HG02840 (cell line): Measurements from ENCODE around the gene ZNF324B.
"Not testable (repeated sequence)": the region's sequence is repeated elsewhere in the genome, so short reads cannot be mapped to it uniquely, and the experiment has no call there.

Source experiments
- ATAC-seq: cut with Tn5 transposase; IDR thresholded peaks from one replicate; pipeline ENCODE4 v1.9.1; 2021; ENCODE audit warnings: mild to moderate bottlenecking, moderate library complexity, moderate number of reproducible peaks; ENCODE audit not compliant: unreplicated experiment, low FRiP score

ZNF324B gene

DNA sequence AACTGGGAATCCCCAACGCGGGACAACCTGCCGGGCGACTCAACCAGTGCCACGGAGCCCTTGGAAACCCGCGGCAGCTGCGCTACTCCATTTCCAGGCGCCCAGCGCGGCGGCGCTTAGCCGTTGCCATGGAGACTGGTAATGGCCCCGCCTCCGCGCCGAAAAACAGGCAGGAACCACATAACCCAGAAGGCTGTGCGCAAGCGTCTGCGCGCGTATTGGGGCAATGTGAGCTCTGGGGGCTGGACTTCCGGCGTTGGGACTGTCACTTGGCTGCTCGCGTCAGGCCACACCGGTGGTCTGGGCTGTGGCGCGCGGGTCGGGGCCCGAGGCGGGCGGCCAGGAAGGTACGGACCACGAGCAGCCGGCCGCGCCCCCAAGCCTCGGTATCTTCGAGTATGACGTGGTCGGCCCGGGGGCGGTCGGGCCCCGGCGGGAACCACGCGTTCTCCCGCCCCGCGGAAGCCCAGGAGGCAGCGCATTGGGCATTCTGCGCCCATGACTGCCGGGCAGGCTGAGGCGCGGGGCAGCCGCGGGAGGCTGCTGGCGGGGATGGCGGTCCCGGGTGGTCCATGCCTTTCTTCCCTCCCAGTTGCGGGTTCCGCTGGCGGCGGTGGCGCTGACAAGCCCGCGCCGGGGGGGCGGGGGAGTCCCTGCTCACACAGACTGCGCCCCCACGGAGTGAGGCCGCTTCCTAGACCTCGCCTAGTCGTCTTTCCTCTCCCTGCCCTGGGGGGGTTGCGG, at the start of gene ZNF324B:
TSS of gene ZNF324B (plus strand) at position 265 of the 744 bp plus-strand sequence. CDS start 2,080 bp downstream, outside the sequence.
- ATAC-seq = peak; percentile 98

DNA sequence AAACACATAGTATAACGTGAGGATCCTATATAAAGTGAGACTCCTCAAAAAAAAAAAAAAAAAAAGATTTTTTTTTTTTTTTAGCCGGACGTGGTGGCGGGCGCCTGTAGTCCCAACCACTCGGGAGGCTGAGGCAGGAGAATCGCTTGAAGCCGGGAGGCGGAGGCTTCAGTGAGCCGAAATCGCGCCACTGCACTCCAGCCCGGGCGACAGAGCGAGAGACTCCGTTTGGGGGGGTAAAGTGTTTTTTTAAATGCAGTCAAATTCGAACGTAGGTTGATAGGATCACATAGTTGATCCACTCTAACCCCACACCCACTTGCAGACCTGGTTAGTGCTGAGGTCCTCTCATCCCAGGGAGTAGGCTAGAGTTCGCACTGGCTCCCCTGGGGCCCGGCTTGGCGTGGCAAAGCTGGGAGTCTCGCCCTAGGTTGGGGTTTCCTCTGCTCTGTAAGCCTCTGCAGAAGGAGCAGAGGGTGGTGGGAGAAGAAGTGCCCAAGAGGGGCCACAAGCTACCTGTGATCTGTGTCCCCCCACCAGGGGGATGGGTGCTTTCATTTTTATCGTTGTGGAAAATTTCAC, 49.5 kb upstream of the ZNF324B start:
- ATAC-seq = no peak

DNA sequence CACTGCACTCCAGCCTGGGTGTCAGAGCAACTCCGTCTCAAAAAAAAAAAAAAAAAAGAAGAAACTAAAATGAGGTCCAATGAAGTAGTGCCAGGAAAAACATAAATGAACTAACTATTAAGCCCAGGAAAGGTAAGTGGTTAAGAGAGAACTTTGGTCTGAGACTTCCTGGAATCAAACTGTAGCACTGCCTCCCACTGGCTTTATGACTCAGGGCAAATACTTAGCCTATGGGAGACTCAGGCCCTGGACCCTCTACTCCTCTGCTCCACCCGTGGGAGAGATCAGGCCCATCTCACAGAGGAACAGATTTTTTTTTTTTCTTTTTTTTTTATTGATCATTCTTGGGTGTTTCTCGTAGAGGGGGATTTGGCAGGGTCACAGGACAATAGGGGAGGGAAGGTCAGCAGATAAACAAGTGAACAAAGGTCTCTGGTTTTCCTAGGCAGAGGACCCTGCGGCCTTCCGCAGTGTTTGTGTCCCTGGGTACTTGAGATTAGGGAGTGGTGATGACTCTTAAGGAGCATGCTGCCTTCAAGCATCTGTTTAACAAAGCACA, 47.4 kb upstream of the ZNF324B start:
- not testable (repeated sequence) for ATAC-seq

DNA sequence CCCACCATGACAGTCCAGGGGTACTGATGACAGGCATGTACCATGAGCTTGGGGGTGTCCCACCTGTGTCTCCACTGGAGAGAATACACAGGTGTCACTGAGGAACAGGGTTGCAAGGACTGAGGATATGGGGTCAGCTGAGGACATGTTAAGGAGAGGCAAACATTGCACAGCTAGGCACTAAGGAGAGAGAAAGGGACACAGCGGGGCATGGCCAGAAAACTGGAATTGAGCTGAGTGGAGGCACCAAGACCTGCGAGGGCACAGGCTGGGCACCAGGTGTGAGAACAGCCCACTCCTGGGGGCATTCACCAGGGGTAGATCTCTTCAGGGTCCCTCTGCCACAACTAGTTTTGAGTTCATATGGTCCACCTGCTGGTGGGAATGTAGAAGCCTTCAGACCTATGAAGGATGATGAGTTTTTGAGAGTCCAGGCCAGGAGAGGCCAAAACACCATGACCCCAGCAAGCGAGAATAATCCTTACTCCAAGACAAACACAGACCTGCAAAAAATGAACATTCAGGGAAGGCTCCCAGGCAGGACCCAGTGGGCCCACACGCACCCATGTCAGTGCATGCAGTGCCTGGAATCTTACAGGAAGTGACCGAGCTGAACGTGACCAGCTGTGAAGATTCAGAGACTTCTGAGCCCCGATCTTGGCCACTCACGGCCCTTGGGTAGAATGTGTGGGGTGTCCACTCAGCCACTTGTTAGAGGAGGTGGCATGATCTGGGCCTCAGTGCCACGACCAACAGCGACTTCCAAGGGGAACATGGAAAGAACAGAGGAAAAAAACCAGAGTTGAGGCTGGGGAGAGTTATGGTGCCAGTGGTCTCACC, 44.4 kb upstream of the ZNF324B start:
- no peak for ATAC-seq

DNA sequence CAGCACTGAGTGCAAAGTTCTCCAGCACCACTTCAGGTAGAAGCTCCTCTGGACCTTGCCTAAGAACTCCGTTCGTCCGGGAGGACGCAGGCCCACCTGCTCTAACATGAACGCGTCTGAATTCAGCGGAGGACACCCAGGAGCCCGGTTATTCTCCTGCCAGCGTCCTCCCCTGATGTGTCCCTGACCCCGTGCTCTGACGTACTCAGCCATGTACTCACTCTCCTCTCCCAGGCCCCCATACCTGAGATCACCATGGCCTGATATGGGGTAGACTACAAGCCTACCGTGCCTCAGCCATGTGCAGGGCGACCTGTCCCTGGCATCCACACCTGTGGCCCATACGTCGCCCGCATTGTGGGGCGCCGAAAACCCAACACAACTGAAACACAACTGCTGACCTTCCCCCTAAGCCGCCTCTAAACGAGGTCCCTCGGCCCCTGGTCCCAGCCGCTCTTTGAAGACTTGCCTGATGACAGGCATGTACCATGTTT, 43.7 kb upstream of the ZNF324B start:
- ATAC-seq = no peak

DNA sequence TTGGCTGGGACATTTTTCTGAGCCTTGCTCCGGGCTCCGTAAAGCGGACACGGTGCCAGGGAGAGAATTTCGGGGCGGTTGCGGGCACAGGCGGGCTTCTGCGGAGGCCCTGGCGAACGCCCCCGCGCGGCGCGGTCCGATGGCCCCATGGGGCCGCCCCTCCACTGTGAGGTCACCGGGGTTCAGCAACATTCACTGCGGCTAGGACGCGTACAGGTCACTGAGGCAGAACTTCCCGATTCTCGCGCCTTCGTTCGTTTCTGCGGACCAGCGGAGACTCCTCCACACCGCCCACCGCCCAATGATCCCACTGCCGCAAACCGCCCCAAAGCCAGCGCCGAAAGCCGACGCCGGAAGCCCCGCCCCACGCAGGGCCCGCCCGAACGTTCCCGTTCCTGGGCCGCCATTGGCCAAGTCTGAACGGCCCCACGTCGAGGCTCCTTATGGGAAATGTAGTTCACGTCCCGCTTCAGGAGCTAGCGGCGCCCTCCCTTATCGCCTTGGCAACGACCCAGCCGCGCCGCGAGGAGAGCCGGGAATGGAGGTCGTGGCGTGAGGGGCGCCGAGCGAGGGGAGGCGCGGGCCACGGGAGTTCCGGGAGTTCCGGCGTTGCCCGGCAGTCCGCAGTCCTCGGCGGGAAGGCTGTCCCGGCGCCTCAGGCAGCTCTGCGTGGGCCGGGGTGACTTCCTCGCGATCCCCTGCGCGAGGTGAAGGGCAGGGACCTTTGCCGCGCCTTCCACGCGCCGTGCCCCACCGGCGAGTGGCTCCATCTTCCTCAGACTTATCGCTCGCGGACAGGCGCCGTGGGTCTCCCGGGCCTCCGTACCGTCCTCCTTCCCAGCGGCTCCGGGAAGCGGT, 43.0 kb upstream of the ZNF324B start, which contains the start of gene ZNF584:
TSS of gene ZNF584 (plus strand) at position 498 of the 858 bp plus-strand sequence. CDS start 499 bp downstream, outside the sequence.
- ATAC-seq = peak; percentile 94

DNA sequence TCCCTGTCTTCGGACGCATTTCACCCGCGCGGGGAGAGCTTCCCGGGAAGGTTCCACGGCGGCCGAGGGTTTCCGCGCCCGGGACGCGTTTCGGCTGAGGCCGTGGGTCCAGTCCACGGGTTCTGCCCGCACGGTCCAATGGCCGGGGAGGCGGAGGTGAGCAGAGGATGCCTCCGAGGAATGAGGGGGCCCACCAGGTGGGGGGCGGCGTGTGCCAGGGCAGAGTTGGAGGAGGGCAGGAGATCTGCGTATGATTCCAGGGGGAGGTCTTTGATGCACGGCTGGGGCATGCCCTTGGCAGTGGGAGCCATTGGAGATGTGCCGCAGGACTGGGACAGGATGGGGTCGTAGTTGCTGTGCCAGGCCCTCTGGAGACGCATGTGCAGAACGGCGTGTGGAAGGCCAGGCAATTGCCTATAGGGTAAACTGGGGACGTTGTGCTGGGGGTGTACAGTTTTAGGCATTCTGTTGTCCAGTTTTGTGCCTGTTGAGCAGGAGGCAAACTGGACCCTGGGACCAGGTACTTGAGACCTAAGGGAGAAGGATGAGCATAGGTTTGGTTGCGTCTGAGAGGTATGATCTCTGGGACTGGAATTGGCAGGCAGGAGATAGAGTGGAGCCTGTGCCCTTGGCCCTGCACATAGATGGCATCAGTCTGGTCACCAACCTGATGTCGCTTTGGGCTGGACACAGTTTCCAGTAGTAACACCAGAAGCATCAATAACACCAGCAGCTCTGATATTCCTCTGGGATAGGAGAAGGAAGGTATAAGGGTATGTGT, 42.2 kb upstream of the ZNF324B start:
- ATAC-seq = peak; percentile 8

DNA sequence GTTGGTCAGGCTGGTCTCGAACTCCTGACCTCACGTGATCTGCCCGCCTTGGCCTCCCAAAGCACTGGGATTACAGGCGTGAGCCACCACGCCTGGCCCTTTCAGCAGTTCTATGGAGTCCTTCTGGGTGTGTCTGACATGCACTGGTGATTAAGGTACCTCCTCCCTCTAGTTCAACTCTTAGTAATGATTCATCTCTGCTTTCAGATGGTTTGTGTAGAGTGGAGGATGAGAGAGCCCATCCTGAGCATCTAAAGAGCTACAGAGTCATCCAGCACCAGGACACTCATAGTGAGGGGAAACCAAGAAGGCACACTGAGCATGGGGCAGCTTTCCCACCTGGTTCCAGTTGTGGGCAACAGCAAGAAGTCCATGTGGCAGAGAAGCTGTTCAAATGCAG, 34.8 kb upstream of the ZNF324B start:
- ATAC-seq = no peak

DNA sequence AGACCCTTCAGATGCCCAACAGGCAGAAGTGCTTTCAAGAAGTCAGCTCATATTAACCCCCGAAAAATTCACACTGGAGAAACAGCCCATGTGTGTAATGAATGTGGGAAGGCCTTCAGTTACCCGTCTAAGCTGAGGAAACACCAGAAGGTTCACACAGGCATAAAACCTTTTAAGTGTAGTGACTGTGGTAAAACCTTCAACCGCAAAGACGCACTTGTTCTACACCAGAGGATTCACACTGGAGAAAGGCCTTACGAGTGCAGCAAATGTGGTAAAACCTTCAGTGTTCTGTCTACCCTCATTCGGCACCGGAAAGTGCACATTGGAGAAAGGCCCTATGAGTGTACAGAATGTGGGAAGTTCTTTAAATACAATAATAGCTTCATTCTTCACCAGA, 34.4 kb upstream of the ZNF324B start:
- ATAC-seq = no peak

DNA sequence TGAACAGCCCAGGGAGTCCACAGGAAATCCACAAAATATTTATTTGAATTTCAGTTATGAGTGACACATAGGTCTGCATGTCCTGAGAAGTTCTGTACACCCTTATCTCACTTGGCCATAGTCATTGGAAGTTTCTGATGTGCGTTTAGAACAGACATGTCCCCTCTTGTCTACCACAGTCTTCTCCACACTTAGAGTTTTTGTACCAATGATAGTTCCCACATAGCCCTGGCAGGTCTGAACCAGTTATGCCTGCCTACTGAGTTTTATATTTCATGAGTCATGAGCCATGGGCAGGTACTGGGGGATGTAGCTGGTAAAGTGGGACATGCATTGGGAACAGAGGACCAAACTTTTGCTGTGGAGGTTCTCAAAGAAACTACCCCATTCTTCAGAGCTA, 22.8 kb upstream of the ZNF324B start:
- ATAC-seq = no peak

DNA sequence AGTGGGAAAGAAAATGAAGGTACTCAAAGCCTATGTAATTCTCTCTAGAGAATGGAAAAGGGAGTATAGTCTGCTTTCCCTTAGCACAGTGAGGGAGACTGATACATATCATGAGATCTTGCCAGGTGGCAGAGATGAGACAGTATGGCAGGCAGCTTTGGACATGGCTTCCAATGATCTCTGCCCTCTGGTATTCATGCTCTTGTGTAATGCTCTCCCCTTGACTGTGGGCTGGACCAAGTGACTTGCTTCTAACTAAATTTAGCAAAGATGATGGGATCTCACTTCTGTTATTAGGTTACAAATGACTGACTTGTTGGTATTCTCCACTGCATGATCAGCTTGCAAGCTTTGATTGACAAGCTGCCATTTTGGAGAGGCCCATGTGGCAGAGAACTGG, 21.7 kb upstream of the ZNF324B start:
- no peak for ATAC-seq

DNA sequence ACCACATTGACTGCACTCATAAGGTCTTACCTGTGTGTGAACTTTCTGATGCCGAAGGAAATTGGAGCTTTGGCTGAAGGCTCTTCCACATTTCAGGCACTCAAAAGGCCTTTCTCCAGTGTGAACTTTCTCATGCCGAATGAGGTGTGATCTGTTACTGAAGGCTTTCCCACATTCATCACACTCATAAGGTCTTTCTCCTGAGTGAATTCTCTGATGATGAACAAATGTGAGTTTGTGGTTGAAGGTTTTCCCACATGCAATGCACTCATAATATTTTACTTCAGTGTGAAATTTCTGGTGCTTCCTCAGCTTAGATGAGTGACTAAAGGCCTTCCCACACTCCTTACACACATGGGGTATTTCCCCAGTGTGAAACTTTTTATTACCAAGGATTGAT, 17.2 kb upstream of the ZNF324B start:
- no peak for ATAC-seq

DNA sequence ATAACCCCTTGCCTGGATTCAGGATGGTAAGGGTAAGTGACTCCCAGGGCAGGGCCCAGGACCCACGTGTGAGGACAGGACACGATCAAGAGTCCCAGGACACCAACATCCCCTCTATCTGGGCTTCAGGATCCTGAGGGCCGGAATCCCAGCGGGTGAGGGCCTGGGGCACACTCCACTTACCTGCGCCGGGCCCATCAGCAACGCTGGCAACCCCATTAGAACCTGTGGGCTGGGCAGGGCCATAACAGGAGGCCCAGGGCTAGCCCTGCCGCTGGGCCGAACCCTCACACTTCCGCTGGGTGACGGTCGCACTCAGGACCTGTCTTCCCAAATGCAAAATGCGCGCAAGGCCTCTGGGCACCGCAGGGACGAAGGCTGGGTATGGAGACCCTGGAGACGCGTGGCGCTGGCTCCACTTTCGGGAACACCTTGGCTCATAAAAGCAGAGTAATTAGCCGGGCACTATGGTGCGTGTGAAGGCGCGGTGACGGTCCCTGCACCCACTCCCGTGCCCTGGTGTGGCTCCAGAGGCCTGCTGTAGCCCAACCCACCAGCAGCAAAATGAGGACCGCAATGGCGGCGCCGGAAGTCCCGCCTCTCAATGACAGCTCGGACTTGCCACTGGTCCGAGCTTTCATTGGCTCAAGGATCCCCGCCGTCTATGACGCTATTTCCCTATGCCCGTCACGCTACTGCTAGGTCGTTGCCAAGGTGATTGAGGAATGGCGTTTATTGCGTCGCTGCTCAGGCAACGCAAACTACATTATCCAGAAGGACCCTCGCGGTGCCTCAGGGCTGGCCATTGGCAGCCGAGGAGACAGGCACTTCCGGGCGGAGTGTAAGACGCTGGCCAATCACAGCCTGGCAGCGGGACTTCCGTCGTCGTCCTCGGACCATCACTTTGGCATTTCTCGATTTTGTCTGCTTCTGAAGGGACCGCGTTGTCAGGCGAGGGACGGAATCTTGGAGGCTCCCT, 11.6 kb upstream of the ZNF324B start, which contains the start of gene ZNF132:
TSS of gene ZNF132 (minus strand) at position 578 of the 979 bp plus-strand sequence. CDS start at position 246, 332 bp downstream.
- peak; percentile 97 for ATAC-seq

DNA sequence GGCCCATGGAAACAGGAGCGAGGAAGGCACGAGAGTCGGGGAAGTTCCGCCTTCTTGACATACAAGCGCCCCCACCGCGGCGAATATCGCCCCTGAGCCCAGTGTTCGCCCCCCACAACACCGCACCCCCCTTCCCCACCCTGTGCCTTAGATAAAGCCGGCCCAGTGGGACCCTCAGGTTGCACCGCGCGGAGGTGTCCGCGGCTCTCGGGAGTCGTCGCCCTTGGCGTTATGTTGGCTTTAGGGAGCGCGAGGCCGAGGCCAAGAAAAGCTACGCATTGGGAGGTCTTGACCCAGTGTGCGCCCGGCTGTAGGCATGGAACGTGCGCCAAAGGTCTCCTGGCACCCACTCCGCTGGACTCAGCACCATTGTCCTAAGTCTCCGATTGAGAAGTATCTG, 10.9 kb upstream of the ZNF324B start:
- no peak for ATAC-seq

DNA sequence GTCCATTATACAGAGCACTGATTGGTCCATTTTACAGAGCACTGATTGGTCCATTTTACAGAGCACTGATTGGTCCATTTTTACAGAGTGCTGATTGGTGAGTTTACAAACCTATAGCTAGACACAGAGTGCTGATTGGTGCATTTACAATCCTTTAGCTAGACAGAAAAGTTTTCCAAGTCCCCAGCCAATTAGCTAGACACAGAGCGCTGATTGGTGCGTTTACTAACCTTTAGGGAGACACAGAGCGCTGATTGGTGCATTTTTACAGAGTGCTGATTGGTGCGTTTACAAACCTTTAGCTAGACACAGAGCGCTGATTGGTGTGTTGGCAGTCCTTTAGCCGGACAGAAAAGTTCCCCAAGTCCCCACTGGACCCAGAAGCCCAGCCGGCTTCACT, 8.4 kb upstream of the ZNF324B start:
- ATAC-seq = not testable (repeated sequence)

DNA sequence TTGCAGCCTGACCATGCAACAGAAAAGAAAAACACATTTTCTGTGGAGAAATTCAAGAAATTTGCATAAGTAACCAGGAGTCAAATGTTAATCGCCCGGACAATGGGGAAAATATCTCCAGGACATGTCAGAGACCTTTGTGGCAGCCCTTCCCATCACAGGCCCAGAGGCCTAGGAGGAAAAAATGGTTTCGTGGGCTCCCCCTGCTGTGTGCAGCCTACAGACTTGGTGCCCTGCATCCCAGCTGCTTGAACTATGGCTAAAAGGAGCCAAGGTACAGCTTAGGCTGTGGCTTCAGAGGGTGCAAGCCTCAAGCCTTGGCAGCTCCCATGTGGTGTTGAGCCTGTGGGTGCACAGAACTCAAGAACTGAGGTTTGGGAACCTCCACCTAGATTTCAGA, 2.6 kb upstream of the ZNF324B start:
- not testable (repeated sequence) for ATAC-seq

DNA sequence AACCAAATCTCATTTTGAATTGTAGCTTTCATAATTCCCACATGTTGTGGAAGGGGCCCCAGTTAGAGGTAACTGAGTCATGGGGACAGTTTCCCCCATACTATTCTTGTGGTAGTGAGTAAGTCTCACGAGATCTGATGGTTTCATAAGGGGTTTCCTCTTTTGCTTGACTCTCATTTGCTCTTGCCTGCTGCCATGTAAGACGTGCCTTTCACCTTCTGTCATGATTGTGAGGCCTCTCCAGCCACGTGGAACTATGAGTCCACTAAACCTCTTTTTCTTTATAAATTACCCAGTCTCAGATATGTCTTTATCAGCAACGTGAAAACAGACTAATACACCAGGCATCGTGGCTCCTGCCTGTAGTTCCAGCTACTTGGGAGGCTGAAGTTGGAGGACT, 1.4 kb upstream of the ZNF324B start:
- not testable (repeated sequence) for ATAC-seq
